OCI-LY3 (cell line): ENCODE measurements around the gene ANKRD44.

ENCODE experiments used
- EZH2phosphoT487 ChIP-seq: fragments of 200-600 bp; shearing (Covaris generic); IDR thresholded peaks from 2 replicates; pipeline ENCODE4 v1.6.1; 2018; ENCODE audit warnings: antibody characterized with exemption, mixed run types, low read depth
- TF ChIP-seq, protein P1 (sequence below): fragments of 200-600, 300-600 bp; sonication (generic); IDR thresholded peaks from 2 replicates; pipeline ENCODE4 v1.5.1; 2014; ENCODE audit warnings: antibody characterized with exemption, low read length, low read depth

DNA sequence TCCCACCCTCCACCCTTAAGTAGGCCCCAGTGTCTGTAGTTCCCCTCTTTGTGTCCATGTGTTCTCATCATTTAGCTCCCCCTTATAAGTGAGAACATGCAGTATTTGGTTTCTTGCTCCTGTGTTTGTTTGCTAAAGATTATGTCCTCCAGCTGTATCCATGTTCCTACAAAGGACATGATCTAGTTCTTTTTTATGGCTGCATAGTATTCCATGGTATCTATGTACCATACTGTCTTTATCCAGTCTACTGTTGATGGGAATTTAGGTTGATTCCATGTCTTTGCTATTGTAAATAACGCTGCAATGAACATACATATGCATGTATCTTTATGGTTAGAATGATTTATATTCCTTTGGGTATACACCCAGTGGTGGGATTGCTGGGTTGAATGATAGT is 233.9 kb downstream of the ANKRD44 start:
- TF ChIP-seq, protein P1, sequence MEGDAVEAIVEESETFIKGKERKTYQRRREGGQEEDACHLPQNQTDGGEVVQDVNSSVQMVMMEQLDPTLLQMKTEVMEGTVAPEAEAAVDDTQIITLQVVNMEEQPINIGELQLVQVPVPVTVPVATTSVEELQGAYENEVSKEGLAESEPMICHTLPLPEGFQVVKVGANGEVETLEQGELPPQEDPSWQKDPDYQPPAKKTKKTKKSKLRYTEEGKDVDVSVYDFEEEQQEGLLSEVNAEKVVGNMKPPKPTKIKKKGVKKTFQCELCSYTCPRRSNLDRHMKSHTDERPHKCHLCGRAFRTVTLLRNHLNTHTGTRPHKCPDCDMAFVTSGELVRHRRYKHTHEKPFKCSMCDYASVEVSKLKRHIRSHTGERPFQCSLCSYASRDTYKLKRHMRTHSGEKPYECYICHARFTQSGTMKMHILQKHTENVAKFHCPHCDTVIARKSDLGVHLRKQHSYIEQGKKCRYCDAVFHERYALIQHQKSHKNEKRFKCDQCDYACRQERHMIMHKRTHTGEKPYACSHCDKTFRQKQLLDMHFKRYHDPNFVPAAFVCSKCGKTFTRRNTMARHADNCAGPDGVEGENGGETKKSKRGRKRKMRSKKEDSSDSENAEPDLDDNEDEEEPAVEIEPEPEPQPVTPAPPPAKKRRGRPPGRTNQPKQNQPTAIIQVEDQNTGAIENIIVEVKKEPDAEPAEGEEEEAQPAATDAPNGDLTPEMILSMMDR: no peak
- no peak for TF ChIP-seq EZH2phosphoT487
